GM12874 (cell line): ENCODE data around the gene TMCO4.

Experiments
- CTCF ChIP-seq: IDR thresholded peaks from 2 replicates; pipeline ENCODE4 v1.5.1; 2011; ENCODE audit warnings: low read depth, mild to moderate bottlenecking, control low read depth, low read length, moderate library complexity; ENCODE audit not compliant: insufficient read depth

Gene TMCO4

DNA sequence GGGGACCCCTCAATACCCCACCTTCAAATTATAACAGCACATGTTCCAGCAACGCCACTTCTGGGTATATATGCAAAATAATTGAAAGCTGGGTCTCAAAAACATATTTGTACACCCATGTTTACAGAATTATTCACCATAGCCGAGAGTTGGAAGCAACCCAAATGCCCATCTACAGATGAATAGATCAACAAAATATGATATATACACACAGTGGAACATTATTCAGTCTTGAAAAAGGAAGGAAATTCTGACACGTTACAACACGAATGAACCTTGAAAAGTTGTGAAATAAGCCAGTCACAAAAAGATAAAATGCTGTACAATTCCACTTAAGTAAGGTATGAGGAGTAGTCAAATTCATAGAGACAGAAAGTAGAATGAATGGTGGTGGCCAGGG, 5.1 kb downstream of the TMCO4 start:
- no peak for TF ChIP-seq CTCF

DNA sequence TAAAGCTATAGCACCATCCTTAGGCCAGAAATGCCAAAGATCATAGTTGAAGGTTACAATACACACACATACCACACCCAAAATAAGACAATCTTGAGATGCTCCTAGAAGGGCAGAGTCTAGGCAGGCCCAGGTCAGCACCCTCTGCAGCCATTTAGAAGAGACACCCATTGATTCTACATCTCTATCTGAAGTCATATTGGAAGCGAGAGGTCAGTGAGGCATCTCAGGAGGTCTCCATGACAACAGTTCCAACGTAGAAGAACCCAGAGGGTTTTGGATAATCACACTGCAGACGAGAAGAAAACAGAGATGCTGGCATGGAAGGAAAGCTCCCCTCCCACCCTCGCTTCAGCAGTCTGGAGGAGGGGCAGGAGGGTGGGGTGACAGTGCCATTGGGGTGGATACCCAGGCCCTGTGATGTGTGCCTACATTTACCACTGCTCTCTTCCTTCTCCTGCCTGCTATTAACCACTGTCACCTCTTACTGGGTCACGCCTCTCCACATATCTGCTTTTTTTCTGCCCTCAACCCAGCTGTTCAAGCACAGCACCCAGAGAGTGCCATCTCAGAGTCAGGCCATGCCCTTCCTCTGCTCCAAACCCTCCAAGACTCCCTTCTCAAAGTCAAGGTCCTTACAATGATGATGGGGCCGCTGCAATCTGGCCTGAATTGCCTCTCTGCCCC, 6.2 kb downstream of the TMCO4 start:
- no peak for TF ChIP-seq CTCF

DNA sequence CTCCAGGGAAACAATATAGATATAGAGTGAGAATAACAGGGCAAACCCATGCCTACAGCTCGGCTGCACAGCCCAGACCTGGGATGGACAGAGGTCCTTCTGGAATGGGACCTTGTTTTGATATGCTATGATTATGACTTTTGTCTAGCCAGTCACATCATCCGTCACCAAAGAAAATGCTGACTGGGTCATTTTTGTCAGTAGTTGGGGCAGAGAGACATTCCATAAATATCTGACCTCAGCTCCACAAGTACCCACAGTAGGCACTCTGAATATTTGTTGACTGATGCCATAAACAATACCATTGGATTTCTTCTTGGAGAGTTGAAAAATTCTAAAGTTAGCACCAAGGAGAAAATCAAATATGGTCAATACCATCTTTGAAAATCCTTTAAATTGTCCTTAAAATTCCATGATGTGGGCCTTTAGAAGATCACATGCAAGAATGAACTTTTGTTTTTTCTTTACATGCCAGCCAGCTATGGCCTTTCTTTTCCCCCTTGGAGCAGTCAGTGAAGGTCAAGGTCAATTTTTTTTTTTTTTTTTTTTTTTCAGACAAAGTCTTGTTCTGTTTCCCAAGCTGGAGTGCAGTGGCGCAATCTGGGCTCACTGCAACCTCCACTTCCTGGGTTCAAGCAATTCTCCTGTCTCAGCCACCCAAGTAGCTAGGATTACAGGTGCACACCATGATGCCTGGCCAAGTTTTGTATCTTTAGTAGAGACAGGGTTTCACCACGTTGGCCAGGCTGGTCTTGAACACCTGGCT, 7.3 kb downstream of the TMCO4 start:
- no peak for TF ChIP-seq CTCF

DNA sequence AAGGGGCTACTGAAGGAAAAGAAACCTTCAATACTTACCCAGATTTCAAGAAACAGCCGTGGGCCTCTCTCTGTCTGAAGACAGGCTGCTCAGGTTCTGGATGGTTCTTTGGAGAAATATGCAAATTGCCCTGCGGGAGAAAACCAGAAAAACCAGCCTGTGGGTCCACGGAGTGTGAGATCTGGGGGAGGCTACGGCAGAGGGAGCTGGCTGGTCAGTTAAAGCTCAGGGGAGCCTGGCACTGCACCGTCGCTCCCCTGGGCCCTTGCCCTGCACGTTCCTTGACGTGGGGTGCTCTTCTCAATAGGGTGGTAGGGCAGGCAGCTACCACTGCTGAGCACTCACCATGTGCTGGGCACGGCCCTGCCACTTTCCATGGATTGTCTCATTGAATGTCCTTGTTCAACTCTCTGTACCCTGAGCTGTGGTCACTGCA, 12.7 kb downstream of the TMCO4 start:
- TF ChIP-seq CTCF: no peak

- no peak for TF ChIP-seq CTCF
Observed at GRCh38 chr1:19785660-19786059, 14.1 kb downstream of the TMCO4 start.

DNA sequence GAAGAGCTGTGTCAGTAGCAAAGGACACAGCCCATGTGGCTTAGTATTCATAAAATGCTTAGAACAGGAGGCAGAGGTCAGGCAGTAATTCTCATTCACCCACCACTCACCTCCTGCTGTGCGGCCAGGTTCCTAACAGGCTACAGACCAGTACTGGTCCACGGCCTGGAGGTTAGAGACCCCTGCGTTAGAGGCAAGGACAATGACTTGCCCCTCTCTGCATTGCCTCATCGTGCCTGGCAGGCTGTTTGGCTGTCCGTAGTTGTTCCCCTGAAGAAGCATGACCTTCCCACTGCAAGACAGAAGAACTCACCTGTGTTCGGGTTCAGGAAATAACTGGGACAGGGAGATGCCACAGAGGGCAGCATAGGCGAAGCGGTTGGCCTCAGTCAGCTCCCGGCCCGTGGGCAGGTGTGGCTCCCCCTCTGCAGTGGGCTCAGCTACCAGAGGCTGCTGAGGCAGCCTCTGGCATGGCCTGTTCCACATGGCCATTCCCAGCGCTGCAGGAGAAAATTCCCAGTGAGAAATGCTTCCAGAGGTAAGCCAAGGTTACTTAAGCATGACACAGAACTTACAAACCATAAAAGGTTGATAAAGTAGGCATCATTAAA, 19.3 kb downstream of the TMCO4 start:
- no peak for TF ChIP-seq CTCF

- TF ChIP-seq CTCF: no peak
Observed at GRCh38 chr1:19776933-19777332, 22.8 kb downstream of the TMCO4 start.
